ENCODE results near the gene VPS37B.
"Not testable (repeated sequence)": the region's sequence is repeated elsewhere in the genome, so short reads cannot be mapped to it uniquely, and the experiment has no call there.

The VPS37B gene, protein sequence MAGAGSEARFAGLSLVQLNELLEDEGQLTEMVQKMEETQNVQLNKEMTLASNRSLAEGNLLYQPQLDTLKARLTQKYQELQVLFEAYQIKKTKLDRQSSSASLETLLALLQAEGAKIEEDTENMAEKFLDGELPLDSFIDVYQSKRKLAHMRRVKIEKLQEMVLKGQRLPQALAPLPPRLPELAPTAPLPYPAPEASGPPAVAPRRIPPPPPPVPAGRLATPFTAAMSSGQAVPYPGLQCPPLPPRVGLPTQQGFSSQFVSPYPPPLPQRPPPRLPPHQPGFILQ

DNA sequence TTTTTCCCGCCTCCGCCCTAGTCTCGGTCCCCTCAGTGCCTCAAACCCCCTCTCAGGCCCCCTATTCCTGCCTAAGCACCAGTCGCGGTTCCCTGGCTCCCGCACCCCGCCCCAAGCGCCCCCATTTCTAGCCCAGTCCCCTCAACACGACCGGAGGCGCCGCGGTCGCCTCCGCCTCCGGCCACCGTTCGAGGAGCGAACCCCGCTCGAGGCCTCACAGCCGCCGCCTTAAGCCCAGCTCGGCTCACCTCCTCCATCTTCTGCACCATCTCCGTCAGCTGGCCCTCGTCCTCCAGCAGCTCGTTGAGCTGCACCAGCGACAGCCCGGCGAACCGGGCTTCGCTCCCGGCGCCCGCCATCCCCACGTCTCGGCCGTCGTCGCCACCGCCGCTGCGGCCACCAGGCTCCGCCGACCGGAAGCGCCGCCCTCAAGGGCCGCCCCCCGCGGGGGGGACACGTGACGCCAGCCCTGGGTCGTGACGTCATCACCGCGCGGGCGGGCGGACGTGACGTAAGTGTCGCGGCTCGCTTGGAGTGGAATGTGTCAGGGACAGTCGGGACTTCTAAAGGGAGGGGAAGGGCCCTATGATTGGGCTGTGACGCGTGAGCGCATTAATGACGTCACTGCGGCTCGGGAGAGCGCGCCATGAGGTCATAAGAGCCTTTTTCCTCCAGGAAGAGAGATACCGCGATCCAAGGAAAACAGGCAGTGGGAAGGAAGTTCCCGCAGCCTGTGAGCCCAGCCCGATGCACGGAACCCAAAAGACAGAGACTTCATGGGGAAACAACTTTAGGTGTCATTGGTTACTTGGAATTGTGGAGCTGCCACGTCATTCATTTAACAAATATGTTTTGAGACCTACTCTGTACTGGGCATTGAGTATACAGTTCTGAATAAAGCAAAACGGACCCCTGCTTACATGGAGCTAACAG lies at the start of gene VPS37B:
Gene VPS37B, minus strand, starts transcription at position 421 of the 933 bp plus-strand sequence. Its CDS starts 62 bp downstream, at position 359.
- no peak for DNase-seq (ENCODE audit: low spot score)

DNA sequence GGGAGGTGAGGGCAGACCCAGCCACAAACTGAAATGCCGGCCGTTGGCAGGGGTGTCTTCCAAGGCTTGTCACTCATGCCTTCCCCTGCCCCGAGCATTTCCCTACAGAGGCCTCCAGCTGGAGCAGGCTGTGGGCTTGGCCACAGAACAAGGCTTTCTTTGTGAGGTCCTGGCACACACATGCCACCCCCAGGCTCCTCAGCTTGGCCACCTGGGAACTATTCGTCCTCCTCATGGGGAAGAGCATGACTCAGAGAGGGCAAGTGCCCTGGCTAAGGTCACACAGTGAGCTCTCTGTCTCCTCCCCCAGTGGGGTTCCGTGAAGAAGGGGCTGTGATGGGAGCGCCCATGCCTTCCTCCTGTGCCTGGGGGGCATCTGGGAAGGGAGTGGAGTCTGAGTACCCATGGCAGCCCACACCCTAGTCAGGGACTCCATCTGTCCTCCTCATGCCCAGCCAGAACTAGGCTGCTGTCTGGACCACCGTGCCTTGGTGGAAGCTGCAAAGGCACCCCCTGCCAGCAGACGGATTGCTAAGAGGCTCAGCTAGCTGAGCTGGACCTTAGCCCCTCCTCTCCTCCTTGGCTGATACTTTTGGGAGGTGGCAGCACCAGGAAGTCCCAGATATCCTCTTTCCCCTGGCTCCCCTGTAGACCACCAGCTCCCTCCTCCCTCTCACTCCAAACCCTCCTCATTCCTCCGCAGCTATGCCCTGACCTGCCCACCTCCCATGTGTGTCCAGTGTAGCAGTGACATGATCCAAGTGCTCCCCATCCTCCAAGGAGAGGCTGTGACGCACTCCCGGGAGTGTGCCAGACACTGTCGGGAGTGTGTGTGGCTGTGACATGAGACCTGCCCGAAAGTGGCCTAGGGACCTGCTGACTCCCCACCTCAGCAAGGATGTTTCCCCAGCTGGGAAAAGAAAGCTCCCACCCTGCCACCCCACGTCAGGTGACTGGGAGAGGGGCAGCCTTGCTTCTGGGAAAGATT lies 49.0 kb upstream of the VPS37B start:
- DNase-seq (ENCODE audit: low spot score), result no peak

DNA sequence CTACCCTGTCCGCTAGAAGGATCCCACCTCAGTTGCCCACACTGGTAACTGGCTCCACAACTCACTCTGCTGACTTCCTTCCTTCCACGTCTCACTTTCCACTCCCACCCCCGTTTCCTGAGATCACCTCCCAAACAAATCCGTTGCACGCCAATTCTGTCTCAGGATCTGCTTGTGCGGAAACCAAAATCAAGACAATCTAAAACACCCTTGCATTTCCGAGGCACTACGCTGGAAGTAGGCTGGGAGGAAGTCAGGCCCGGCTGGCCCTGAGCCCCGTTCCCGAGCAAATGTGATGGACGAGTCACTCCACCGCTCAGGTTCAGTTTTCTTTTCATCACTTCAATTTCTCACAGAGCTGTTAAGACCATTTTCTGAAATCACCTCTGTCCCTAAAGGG lies 47.3 kb upstream of the VPS37B start:
- no peak for DNase-seq (ENCODE audit: low spot score)

DNA sequence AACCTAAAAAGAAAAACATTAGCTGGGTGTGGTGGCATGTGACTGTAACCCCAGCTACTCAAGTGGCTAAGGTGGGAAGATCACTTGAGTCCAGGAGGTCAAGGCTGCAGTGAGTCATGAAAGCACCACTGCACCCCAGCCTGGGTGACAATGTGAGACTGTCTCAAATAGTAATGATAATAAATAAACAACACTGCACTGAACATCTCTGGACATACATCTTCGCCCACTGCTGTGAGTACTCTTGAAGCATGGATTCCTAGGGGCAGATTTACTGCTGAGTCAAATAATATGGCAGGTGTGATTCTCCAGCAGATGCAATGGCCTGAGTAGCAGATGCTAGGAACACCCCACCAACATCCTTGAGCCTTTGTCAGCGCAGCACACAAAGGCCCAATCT lies 46.7 kb upstream of the VPS37B start:
- no peak for DNase-seq (ENCODE audit: low spot score)

DNA sequence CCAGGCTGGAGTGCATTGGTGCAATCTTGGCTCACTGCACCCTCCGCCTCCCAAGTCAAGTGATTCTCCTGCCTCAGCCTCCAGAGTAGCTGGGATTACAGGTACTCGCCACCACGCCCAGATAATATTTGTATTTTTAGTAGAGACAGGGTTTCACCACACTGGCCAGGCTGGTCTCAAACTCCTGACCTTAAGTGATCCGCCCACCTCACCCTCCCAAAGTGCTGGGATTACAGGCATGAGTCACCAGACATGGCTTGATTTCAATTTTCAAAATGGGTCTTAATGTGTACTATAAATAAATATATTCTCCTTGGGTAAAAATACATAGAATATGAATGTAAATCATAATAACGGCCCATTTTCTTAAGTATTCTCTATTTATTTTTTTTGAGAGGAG lies 45.4 kb upstream of the VPS37B start:
- not testable (repeated sequence) for DNase-seq (ENCODE audit: low spot score)

DNA sequence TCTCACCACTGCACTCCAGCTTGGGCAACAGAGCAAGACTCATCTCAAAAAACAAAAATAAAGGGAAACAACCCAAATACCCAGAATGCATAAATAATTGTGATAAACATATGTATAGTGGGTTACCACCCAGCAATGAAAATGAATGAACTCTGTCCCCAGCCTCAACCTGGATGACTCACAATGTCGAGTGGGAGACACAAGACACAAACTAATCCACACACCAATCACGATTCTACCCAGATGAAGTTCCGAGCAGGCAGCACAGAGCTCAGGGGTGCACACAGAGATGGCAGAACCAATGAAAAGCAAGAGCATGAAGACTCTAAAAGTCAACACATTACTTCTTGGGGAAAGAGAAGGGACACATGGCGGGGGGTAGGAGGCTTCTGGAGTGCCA lies 43.2 kb upstream of the VPS37B start:
- DNase-seq (ENCODE audit: low spot score), result no peak

DNA sequence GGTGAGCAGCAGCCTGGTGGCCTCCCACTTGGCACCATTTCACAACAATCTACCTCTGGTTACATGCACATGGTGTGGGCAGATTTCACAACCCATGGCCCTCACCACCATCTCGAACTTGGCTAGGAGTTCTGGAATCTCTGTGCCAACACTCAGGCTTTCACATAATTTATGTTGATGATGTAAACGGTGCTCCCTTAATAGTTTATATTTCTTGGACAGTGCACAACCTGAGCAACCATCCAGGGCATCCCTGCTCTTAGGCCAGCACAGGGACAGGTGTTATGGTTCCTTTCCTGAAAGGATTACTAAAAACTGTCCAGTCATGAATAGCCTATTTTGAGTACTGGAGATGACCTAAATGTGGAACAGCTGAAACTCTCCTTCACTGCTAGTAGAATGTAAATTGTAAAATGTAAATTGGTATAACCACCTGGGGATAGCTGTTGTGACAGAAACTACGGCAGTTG lies 41.7 kb upstream of the VPS37B start:
- peak; percentile 45 for DNase-seq (ENCODE audit: low spot score)

DNA sequence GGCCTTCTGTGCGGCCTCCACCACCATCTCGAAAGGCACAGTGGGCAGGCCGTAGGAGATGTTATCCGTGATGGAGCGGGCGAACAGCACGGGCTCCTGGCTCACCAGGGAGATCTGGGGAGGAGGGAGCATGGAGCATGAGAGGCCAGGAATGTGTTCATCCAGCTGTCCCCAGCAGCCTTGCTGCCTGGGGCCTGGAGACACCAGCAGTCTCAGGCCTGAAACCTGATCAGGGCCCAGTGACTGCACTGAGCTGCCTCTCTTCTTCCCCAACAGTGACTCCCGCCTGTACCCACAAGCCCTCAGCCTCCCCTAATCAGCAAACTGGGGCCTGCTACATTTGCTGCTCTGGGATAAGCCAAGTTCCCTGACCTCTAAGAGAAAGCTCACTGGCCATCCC lies 39.4 kb upstream of the VPS37B start:
- DNase-seq (ENCODE audit: low spot score), result no peak

DNA sequence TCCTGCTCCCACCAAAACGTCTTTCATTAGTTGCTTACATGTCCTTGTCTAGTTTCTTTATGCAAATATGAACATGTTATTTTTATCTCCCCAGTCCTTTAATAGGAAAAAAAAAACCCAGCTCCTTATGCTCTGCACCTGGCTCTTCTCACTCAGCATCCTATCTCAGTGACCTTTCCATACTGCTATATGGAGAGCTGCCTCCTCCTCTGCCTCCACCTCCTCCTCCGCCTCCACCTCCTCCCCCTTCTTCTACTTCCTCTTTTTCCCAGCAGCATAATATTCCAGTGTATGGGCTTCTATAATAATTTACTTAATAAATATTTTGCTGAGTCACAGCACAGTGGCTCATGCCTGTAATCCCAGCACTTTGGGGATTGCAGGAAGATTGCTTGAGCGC lies 38.8 kb upstream of the VPS37B start:
- peak; percentile 78 for DNase-seq (ENCODE audit: low spot score)

DNA sequence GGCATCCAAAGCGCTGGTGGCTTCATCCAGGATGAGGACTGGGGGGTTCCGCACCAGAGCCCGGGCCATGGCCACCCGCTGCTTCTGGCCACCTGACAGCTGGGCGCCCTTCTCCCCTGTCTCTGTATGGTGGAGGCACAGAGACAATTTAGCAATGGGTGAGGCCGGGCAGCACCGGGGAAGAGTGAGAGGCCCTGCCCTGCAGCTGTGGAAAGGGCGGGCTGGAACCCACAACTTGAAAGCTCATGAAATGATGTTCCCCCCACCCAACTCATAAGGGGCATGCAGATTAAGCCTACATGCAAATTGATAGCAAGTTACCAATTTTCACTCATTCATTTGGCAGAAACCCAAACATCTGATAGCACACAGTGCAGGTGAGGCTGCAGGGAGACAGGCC lies 36.3 kb upstream of the VPS37B start:
- peak; percentile 89 for DNase-seq (ENCODE audit: low spot score)

DNA sequence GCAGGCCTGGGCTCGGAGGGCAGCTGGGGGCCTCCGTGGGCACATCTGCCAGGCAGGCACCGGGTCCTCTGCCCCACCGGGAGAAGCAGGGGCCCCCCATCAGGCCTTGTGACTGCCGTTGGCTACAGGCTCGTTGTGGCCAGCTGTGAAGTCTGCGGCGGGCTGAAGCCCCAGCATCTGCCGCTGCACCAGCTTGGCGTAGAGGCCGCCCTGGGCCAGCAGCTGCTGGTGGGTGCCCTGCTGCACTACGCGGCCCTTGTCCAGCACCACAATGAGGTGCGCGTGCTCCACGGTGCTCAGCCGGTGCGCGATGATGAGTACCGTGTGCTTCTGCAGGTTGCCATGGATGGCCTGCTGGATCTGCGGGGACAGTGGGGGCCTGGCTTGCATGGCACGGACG lies 33.9 kb upstream of the VPS37B start:
- DNase-seq (ENCODE audit: low spot score), result peak; percentile 63

DNA sequence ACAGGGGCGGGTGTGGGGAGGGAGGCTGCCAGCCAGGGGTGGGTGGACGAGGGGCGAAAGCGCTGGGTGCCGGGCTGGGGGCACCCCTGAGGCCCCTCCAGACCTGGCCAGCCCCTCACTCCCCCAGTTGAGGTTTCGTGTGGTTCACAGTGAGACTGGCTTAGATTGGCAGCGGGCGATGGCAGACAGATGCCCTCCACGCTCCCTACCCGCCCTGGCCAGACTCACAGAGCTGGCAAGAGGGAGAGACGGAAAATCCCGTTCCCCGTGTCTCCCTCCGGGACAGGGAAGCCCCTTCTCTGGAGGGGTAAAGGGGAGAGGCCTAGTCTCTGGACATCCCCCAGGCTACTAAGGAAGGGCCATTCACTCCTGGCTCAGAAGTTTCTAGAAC lies 33.2 kb upstream of the VPS37B start:
- no peak for DNase-seq (ENCODE audit: low spot score)

DNA sequence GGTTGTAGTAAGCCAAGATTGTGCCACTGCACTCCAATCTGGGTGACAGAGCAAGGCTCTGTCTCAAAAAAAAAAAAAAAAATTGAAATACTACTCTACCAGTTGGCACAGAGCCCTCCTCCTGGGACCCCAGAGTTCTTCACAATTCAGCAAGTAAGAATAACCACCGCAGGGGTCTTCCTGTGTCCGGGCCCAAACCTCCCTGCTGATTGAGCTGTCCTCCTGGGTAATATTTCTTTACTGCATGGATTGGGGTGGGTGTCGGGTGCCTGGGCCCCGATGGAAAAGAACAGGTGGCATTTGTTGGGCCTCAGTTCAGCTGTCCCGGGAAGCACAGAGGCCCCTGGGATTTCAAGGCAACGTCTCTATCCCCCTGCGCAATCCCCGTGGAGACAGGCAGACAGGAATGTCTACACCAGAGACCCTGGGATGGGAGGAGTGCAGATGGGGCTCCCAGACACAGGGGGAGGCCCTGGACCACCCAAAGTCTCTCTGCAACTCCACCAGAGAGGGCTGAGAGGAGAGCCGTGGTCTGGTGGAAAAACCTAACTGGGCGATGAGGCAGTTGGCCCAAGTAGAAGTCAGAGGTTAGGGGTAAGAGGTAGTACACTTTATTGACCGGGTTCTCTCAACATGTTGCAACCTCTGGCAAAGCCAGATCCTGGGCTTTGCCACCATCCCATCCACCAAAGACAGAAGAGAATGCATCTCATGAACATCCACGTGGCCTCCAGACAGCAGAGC lies 32.7 kb upstream of the VPS37B start:
- DNase-seq (ENCODE audit: low spot score), result no peak

DNA sequence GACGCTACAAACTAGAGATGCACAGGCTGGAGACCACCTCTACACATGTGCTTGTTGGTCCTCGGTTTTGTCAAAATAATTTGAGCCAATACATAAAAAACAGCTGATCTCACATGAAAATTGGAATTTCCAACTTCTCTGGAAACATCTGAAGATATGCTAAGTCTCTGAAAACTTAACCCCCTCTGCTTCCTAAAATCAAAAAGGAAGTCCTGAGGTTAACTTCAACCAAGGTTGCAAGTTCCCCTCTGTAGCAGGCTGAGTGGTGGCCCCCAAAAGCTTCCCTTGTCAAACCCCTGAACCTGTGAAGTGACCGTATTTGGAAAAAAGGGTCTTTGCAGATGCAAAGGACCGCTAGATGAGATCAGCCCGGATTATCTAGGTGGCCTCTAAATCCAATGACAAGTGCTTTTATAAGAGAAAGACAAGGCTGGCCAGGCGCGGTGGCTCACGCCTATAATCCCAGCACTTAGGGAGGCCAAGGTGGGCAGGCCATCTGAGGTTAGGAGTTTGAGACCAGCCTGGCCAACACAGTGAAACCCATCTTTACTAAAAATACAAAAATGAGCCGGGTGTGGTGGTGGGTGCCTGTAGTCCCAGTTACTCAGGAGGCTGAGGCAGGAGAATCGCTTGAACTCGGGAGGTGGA lies 32.0 kb upstream of the VPS37B start:
- no peak for DNase-seq (ENCODE audit: low spot score)

DNA sequence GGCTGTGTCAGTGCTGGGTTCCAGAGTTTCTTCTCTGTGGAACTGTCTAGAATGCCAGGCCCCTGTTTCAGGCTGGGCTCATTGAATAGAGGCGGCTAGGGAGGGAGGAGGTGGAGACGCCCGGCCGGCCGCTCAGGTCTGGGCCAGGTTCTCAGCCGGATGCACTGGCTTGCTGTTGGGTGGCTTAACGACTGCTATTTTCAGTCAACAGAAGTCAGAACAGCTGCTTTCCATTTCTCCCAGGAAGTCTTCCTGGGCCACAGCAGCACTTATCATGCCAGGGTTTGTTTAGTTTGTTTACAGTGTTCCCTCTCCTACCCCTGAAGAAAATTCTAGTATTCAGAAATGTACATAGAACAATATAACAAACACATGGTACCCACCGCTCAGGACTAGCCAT lies 26.0 kb upstream of the VPS37B start:
- DNase-seq (ENCODE audit: low spot score), result no peak

DNA sequence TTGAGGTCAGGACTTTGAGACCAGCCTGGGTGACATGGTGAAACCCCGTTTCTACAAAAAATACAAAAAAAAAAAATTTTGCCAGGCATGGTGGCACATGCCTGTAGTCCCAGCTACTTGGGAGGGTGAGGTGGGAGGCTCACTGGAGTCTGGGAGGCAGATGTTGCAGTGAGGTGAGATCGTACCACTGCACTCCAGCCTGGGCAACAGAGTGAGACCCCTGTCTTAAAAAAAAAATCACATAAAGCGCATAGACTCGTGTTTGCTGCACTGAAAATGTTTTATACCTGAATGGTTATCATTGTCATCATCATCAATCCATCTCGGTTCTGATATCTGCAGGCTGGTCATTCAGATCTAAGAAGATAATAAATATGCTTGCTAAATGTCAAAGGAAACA lies 24.8 kb upstream of the VPS37B start:
- no peak for DNase-seq (ENCODE audit: low spot score)

DNA sequence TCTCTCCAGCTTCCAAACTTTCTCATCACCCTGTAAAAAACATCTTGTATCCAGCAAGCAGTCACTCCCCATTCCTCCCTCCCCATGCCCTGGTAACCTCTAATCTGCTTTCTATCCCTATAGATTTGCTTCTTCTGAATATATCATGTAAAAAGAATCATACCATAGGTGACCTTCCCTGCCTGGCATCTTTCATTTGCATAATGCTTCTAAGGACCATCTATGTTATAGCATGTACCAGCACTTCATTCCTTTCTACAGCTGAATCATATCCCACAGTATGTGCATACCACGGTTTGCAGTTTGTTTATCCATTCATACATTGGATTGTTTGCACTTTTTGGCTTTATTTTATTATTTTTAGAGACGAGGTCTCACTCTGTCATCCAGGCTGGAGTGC lies 22.9 kb upstream of the VPS37B start:
- no peak for DNase-seq (ENCODE audit: low spot score)

DNA sequence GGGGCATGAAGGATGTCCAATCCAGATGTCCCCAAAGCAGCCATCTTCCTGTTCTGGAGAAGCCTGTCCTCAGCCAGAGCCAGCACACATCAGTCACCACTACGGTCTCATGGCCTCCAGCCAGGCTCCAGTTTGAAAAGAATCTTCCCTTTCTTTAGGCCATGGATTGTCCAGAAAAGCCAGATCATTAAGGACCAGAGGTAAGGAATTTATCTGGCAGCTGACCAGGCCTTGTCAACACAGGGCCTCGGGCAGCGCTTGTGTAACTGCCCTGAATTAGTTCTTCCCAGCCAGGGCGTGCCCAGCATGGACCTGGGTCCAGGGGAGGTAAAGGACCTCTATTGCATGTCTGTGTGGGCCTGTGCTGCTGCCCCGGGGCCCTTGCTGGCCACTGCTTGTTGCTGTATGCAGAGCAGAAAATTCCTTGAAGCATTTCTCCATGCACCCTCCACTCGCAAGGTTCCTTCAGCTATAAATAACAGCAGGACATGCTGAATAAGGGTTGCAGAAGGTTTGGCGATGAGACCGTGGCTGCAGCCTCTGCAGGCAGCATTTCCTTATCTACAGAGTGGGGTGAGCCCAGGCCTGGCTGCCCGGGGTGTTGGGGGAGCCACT lies 21.7 kb upstream of the VPS37B start:
- DNase-seq (ENCODE audit: low spot score), result no peak

DNA sequence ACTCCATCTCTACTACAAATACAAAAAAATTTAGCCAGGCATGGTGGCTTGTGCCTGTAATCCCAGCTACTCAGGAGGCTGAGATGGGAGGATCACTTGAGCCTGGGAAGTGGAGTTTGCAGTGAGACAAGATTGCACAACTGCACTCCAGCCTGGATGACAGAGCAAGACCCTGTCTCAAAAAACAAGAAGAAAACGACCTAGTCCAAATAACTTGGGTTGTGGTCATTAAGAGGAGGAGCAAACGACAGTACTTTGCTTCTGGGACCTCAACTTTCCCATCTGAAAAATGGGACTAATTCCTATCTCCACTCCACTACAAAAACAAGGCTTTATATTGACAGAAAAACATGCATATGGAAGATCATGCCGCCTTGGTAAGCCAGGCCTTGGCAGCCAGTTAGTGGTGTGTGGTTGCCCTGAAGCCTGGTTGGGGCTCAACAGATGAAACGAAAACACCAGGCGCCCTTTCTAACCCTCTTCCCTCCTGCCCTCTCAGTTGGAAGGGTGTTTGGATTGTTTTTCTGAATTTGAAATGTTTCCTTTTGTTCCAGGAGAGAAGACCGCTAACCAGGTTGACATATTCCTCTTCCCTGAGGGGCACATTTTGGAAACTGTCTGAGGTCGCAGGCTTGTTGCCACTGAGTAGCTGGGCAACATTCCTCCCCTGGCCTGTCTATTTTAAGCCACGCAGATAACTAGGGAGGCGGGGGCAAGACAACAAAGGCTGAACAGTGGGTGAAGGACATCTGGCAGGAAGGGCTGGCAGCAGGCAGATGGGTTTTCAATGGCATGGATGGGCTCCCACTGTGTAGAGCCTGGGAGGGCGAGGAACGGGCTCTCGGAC lies 13.7 kb upstream of the VPS37B start:
- no peak for DNase-seq (ENCODE audit: low spot score)
